Stimulated activated CD4-positive, alpha-beta T cell treated with anti-CD3 and anti-CD28 coated beads, Interleukin-4, amount 100 ng/mL, for 1 hour (primary cell): ENCODE results near the gene TACC3.

Experiments
- DNase-seq: peaks from one replicate; pipeline ENCODE4 v3.0.0-alpha.2; 2020

The TACC3 gene

DNA sequence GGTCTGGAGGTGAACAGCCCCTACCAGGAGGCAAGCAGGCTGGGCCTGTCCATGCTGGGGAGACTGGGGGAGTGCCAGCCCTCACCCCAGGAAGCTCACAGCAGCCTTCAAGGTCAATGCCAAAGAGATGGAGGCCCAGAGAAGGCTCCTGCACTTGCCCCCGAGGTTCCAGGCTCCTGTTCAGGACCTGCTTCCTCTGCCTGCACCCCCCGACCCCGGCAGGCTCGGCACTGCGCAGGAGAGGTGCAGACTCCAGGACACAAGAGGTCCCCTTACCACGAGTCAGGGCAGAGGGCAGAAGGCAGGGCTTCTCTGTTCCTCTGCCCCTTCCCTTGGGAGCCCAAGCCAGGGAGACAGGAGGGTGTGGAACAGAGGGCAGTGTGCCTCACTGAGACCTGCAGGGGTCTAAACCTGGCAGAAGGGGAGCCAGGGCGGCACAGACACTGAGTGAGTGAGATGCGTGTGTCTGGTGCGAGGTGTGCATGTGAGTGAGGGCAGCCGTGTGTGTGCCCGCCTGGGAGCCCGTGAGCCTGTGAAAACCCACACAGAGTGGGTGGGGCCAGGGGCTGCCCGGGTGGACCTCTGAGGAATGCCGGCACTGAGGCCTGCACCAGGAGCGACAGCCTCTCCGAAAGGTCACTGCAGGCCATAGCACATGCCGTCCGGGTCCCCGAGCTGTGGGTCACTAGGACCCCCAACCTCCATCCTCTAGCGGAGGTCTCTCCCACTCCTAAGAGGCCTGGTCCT is 41.1 kb downstream of the TACC3 start:
- DNase-seq: no peak

GRCh38 chr4:1763070-1763549 is 41.8 kb downstream of the TACC3 start:
- DNase-seq: no peak

DNA sequence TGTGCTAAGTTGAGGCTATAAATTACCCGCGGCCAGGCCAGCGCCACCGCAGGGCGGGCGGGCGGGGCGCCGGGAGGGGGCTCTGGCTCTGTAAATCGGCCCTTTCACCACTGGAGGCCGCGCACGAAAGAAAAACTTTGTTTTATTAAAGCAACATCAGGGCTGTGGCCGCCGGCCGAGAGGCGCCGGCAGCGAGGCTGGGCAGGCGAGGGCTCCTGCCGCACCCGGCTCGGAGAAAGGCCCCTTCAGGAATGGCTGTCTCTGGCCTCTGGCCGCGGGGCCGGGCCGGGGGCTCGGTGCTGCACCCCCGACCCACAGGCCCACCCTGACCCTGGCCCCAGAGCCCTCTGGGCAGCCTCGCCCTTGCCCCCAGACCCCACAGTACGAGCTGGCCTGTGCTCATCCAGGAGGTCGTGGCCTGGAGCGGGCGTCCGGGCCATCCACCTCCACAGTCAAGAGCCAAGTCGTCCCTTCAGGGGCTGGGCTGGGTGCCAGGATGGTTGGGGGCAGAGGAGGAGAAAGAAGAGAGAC is 42.3 kb downstream of the TACC3 start:
- DNase-seq: no peak

DNA sequence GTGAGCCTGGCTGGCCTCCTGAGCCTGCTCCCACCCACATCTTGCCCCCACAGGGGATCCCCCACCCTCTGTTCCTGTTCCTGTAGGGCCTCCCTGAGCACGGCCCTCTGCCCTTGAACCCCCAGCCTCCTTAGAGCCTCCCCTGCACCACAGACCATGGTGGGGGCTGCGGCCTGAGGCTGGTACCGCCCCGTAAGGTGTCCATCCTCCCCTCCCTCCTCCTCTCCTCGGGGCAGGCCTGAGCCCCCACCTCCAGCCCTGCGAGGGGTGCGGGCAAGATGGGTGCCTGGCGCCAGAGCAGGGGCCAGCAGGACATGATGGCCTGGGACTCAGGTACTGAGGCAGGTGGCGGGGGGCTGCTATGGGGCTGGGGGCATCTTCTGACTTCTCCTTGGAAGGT is 43.3 kb downstream of the TACC3 start:
- no peak for DNase-seq

GRCh38 chr4:1765409-1766072 is 44.2 kb downstream of the TACC3 start:
- DNase-seq: no peak

DNA sequence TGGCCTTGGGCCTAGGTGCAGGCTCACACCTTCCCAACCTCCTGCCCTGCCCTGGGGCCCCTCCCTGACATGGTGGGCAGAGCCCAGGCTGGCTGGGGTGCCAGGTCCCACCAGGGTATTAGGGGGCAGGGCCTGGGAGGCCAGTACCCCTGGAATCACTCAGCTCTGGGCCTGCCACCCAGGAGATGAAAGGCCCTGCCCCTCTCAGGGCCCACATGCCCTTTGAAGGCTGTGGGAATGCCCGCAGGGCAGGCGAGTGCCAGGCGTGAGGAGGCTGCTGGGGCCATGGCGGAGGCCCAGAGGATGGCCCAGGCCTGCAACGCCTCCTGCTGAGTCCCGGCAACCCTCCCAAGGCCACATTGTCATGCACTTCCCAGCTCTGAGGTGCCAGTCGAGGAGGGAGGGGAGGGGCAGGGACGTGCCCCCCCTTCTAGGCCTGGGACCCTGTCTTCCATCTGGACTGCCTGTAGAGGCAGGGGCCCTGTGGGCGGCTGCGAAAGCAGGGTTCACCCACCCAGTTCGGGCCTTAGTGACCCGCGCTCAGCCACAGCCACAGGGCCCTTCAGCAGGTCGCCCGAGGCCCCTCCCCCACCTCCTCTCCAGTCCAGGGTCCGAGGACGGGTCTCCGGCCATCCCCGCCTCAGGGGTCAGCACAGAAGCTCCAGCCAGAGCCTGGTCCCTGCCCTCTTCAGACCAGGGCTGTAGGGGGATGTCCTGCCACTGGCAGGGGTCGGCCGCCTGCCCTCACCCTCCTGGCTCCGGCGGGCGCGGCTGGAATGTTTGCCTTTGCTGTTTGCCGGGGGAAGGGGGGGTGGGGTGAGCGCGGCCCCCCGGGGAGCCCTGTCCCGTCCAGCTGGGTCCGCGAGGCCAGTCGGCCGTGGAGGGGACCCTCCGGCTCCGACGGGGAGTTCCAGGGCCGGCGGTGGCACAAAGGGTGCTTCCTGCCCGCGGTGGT is 45.1 kb downstream of the TACC3 start:
- DNase-seq: no peak

GRCh38 chr4:1767061-1767769 is 45.9 kb downstream of the TACC3 start:
- no peak for DNase-seq

GRCh38 chr4:1767770-1768366 is 46.5 kb downstream of the TACC3 start:
- DNase-seq: peak; percentile 33

GRCh38 chr4:1768367-1769034 is 47.2 kb downstream of the TACC3 start:
- DNase-seq: no peak

DNA sequence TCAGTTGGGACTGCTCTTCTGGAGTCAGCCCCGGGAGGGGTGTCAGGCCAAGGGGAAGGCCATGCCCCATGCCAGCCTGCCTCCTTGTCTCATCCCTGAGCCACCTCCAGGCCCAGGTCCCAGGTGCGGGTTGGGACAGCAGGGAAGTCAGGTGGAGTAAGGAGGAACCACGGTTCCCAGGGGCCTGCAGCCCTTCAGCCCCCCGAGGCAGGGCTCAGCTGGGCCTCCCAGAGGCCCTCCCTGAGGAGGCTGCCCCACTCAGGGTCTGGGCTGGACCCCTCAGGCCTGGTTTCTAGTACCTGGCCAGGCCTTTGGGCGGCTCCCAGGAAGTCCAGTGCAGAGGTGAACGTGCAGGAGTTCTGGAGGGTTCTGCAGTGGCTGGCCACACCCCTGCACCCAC is 48.4 kb downstream of the TACC3 start:
- no peak for DNase-seq

DNA sequence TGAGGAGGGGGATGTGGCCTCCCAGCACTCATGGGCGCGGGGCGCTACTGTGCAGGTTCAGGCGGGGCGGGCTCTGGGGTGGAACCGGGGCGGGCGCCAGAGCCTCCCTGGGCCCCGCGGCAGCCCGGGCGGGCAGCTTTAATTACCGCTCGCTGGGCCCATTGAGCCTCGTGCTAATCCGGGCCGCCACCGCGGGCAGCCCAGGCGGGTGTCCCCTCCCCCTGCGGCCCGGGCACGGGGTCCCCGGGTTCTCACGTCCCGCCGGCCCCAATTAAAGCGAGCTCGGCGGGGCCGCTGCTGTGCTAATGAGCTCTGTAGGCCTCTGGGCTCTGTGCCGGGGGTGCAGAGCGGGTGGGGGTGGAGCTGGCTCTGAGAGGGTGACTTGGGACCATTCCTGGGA is 48.9 kb downstream of the TACC3 start:
- no peak for DNase-seq

- DNase-seq: no peak
Measured at GRCh38 chr4:1770791-1771231, 49.5 kb downstream of the TACC3 start.

DNA sequence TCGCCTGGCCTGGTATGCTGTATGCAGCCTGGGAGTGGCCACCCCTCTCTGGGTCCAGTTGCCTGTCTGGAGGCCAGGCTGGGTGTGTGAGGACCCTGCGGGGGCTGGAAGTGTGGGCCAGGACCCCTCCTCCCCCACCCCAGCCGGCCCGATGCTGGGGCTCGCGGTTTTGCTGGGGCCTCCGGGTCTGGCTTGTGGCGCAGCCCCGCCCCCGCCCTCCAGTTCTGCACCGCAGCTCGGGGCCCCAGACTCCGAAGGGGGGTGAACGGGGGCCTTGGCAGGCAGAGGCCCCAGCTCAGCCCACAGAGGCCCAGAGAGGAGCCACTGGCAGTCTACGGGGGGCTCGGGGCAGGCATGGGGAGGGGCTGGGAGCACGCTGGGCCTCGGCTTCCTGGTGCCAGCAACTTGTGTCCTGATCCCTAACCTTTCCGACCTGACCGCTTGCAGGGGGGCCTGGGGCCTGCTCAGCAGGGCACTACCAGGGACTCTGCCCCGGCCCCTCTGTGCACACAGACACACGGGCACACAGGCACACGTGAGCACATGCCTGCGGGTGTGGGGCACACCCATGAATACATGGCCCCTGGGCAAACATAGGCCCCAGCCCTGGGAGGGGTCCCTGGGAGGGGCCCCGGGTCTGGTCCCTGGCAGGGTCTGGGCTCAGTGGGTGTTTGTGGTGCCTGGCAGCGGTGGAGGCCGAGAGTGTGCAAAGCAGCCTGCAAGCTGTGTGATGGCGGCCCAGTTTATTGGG is 50.4 kb downstream of the TACC3 start:
- DNase-seq: no peak

GRCh38 chr4:1772853-1773538 is 51.7 kb downstream of the TACC3 start:
- no peak for DNase-seq

DNA sequence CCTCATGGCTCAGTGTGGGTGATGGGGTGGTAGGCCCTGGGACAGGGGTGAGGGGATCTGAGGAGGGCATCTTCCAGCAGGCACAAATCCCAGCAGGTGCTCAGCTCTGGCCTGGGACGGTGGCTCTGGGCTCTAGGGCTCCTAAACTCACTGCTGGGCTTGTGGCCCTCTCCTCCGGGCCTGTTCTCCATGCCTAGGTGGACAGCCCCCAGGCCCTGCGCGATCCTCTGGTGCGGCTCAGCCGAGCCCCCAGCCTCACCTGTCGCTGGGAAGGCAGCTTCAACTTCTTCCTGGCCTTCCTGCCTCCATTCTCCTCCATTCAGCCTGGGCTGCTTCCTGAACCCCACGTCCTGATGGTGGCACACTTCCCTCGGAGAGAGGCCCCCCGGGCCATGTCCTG is 52.4 kb downstream of the TACC3 start:
- no peak for DNase-seq

- DNase-seq: no peak
Measured at GRCh38 chr4:1775731-1776500, 54.6 kb downstream of the TACC3 start.

DNA sequence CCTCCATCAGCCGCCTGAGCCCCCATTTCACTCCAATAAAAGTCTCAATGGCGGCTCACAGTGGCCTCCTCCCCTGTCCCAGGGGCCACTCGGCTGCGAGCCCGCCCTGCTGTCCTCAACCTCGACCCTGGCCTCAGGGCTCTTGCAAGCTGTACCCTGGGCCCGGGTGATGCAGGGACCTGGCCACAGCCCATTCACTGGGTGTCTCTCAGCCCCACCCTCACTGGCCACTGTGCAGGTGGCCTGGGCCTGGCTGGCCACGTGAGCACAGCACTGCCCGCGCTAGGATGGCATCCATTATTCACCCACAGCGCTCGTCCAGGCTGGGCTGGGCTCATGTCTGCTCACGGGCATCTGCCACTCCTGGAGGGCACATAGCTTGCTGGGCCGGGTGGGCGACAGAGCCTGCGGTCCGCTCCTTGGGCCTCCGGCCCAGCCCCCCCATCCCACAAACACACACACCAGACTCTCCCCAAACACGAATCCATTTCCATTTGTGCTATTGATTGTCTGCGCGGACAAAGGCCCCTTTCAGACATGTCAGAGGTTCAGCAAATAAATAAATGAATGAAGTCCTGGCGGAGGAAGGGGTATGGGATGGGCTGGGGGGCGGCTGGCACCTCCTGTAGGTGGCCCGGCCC is 55.3 kb downstream of the TACC3 start:
- DNase-seq: no peak

DNA sequence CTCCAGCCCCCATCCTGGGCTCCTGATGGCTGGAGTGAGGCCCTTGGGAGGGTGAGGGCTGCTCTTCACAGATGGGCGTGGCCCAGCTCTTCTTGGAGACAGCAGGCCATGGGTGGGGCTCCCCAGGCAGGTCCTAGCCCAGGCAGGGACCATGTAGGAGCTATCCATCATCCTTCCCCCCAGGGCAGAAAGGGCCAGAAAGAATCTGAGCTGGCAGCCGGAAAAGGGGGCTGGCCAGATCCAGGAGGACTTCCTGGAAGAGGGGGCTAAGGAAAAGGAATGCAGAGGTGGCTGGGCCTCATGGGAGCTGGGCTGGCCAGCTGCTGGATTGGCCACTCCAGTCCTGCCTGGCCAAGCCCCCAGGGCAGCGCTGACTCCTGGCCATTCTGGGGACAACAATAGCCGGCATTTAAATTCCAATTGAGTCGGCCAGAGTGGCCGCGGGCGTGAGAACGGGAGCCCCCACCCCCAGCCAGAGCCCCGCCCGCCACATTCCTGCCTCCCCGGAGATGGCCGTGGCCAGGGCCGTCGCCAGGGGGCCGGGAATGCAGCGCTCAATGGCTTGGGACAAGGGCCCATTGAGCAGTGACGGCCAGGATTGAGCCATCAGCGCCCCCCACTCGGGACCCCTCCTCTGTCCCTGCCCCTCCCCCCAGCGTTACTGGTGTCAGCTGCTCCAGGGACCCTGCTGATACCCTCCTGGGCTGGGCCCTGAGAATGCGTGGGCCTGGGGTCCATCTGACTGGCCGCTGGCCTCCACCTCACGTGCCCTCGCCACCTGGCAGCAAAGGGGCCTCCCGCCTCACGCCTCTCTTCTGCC is 56.7 kb downstream of the TACC3 start:
- DNase-seq: no peak
